ENCODE measurements around the gene IL6R. TPM values are rescaled to one million over a fixed set of nuclear protein-coding genes. Genes with fewer than 3 reads are reported as not detected.

The IL6R gene
- total RNA-seq, 1 experiment from 2014 or later: 16.1 TPM

DNA sequence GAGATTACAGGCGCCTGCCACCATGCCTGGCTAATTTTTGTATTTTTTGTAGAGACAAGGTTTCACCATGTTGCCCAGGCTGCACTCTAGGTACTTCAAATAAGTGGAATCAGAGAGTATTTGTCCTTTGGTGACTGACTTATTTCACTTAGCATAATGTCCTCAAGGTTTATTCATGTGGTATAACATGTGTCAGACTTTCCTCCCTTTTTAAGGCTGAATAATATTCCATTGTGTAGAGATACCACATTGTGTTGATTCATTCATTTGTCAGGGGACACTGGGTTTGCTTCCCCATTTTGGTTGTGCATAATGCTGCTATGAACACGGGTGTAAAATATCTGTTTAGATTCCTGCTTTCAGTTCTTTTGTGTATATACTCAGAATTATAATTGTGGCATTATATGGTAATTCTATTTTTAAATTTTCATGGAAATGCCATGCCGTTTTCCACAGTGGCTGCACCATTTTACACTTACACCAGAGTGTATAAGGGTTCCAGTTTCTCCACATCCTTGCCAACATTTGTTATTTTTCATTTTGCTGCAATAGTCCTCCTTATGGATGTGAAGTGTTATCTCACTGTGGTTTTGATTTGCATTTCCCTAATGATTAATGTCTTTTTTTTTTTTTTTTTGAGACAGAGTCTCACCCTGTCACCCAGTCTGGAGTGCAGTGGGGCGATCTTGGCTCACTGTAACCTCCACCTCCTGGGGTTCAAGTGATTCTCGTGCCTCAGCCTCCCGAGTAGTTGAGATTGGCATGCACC, 35.1 kb downstream of the IL6R start:
- Histone ChIP-seq H3K36me3 (ENCODE audit: low read depth, low read length) (no peaks in the 10 kb centered on the region), H3K4me1 (ENCODE audit: insufficient read depth, low read length) (peaks cover 16% of the 10 kb centered on the region), H3F3A (ENCODE audit: low read length, unreplicated experiment) (no peaks in the 10 kb centered on the region), H3K9ac (ENCODE audit: low read length) (no peak overlapping the region), H4K20me1 (ENCODE audit: low read length) (no peaks in the 10 kb centered on the region), H3K27me3 (ENCODE audit: low read length) (no peaks in the 10 kb centered on the region), H3K79me2 (ENCODE audit: low read length) (no peaks in the 10 kb centered on the region), H3K4me2 (ENCODE audit: low read length) (no peak overlapping the region), H3K27ac (ENCODE audit: low read length) (no peak overlapping the region), H2AFZ (ENCODE audit: low read length) (no peak overlapping the region), H3K9me2 (replicated peaks; ENCODE audit: low read length) (no peaks in the 10 kb centered on the region), H3K9me3 (ENCODE audit: low read length) (no peaks in the 10 kb centered on the region), H3K4me3 (ENCODE audit: low read length) (no peak overlapping the region)
- no TSS peak for BruUV-seq (replicated peaks)
- ChIA-PET POLR2A (ENCODE audit: unreplicated experiment) (no interaction called here), CTCF (no interaction called here)
- no peak for TF ChIP-seq CTCF (conservative IDR thresholded peaks at IDR 0.05; ENCODE audit: low read depth, low read length)
- TF ChIP-seq EZH2 (IDR thresholded peaks at IDR 0.05; ENCODE audit: low read length, unreplicated experiment): no peak
- TF ChIP-seq EZH2phosphoT487 (IDR thresholded peaks at IDR 0.05; ENCODE audit: borderline replicate concordance, low read length): no peak
- DNase-seq: no peak
- no peak for ATAC-seq
- intact Hi-C loops (cut with micrococcal nuclease): no loop called here

DNA sequence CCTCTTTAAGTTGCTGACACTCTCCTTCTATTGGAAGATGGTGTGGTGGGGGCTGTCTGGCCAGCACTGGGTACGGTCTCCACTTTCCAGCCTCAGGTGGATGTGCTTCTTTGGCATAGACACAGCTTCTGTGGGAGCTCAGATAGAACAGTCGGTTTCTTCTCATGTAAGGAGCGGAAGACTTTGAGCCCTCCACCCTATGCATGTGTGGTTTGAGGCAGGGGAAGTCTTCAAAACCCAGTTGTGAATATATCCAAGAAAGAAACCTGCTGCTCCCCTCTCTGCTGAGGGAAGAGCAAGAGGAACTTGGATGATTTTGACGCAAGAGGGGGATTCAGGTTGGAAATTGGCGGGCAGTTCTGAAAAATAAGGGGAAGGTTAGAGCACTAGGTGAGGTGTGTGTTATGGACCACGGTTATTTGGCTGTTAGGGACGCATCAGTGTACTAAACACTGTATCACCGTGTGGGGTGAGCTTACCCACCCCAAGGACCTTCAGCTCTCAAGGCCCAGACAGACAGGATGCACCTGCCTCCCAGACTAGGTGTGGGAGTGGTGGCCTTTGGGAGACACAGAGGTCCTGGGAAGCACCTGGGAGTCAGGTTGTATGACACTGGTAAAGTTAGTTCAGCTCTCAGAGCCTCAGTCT, 36.2 kb downstream of the IL6R start:
- no peaks in the 10 kb centered on the region for H3F3A ChIP-seq (ENCODE audit: low read length, unreplicated experiment)
- TF ChIP-seq EZH2 (IDR thresholded peaks at IDR 0.05; ENCODE audit: low read length, unreplicated experiment): no peak
- no peak for TF ChIP-seq EZH2phosphoT487 (IDR thresholded peaks at IDR 0.05; ENCODE audit: borderline replicate concordance, low read length)
- no peak for TF ChIP-seq CTCF (conservative IDR thresholded peaks at IDR 0.05; ENCODE audit: low read depth, low read length)

More for the DNA sequence above, 36.2 kb downstream of the IL6R start:
- Histone ChIP-seq H3K9me3 (ENCODE audit: low read length) (no peaks in the 10 kb centered on the region), H3K4me2 (ENCODE audit: low read length) (no peak overlapping the region), H3K4me3 (ENCODE audit: low read length) (no peak overlapping the region), H3K36me3 (ENCODE audit: low read depth, low read length) (no peaks in the 10 kb centered on the region), H4K20me1 (ENCODE audit: low read length) (no peaks in the 10 kb centered on the region), H3K4me1 (ENCODE audit: insufficient read depth, low read length) (peaks cover 16% of the 10 kb centered on the region), H3K27ac (ENCODE audit: low read length) (no peak overlapping the region), H3K79me2 (ENCODE audit: low read length) (no peaks in the 10 kb centered on the region), H3K9ac (ENCODE audit: low read length) (no peak overlapping the region), H3K27me3 (ENCODE audit: low read length) (no peaks in the 10 kb centered on the region), H3K9me2 (replicated peaks; ENCODE audit: low read length) (no peaks in the 10 kb centered on the region), H2AFZ (ENCODE audit: low read length) (no peak overlapping the region)
- no peak for ATAC-seq
- intact Hi-C loops (cut with micrococcal nuclease): no loop called here
- no peak for DNase-seq
- no TSS peak for BruUV-seq (replicated peaks)
- POLR2A ChIA-PET (ENCODE audit: unreplicated experiment): no interaction called here
- CTCF ChIA-PET: no interaction called here
